Endothelial cell of umbilical vein (primary cell): ENCODE results near the gene GRK6. TPM values are rescaled to one million over a fixed set of nuclear protein-coding genes. Genes with fewer than 3 reads are reported as not detected.
A peak's percentile ranks its signal among the peaks of the same experiment; 100 is the strongest.

Experiments
- BruUV-seq: library from RNA; stranded (reverse); fragments of 400-500 nt; replicated peaks from 2 replicates; lab custom pipeline; 2021; lab: Mats Ljungman, UMichigan
- CTCF ChIA-PET: fragments of 300-600, 350-600 bp; sonication (Branson Sonifier 250); formaldehyde crosslinking; loops from one replicate; lab custom pipeline; 2021; ENCODE audit warnings: antibody characterized with exemption, inconsistent platforms; lab: Charles Lee
- POLR2A ChIA-PET: fragments of 300-600, 350-600 bp; sonication (Branson Sonifier 250); formaldehyde crosslinking; loops from one replicate; lab custom pipeline; 2021; ENCODE audit warnings: antibody characterized with exemption, inconsistent platforms; lab: Charles Lee
- DNase-seq: peaks from one replicate; pipeline ENCODE4 v3.0.0-alpha.2; 2011; ENCODE audit warnings: low read depth, low spot score
- FAIRE-seq: peaks from 2 replicates; lab custom pipeline; 2011; peaks lifted over from hg19 to GRCh38; lab: Jason Lieb, UNC
- H2AFZ ChIP-seq: 2 replicates; pipeline ENCODE4 v1.6.0; 2012; ENCODE audit warnings: low read depth, low read length, control low read depth, inconsistent platforms
- H3K27ac ChIP-seq: 2 replicates; pipeline ENCODE4 v1.5.1; 2011; ENCODE audit warnings: low read depth, mild to moderate bottlenecking, control low read depth, low read length, moderate library complexity; ENCODE audit not compliant: insufficient read depth
- H3K27me3 ChIP-seq, 2 experiments: 2 replicates each; pipeline versions ENCODE4 v1.6.0 to v1.6.1; 2011; ENCODE audit warnings: low read length in 2 of 2, mixed read lengths in 1 of 2; ENCODE audit not compliant: control insufficient read depth in 2 of 2, insufficient read depth in 2 of 2
- H3K36me3 ChIP-seq, 2 experiments: 2 replicates in 1 of 2; 3 replicates in 1 of 2; pipeline ENCODE4 v1.5.1; 2011; ENCODE audit warnings: low read length in 2 of 2, mild to moderate bottlenecking in 1 of 2, moderate library complexity in 1 of 2; ENCODE audit not compliant: control insufficient read depth in 2 of 2, insufficient read depth in 2 of 2; ENCODE audit errors: extremely low read depth in 1 of 2
- H3K4me1 ChIP-seq: 3 replicates; pipeline ENCODE4 v1.5.1; 2011; ENCODE audit warnings: mild to moderate bottlenecking, low read length; ENCODE audit not compliant: control insufficient read depth, insufficient read depth; ENCODE audit errors: extremely low read depth
- H3K4me2 ChIP-seq: 2 replicates; pipeline ENCODE4 v1.6.1; 2011; ENCODE audit warnings: low read length, control low read depth, mixed read lengths; ENCODE audit not compliant: insufficient read depth
- H3K4me3 ChIP-seq, 3 experiments: fragments of 200-600 bp in 1 of 3; sonication (generic), shearing (Covaris generic) in 1 of 3; replicated peaks in 1 of 3; 2 replicates each; pipeline ENCODE4 v1.5.1; 2011 to 2016; ENCODE audit warnings: control low read depth in 3 of 3, low read length in 3 of 3, mild to moderate bottlenecking in 2 of 3, inconsistent platforms in 1 of 3, low read depth in 1 of 3, moderate library complexity in 1 of 3; ENCODE audit not compliant: insufficient read depth in 1 of 3
- H3K79me2 ChIP-seq: 2 replicates; pipeline ENCODE4 v1.6.0; 2012; ENCODE audit warnings: low read length, inconsistent platforms; ENCODE audit not compliant: control insufficient read depth, insufficient read depth
- H3K9ac ChIP-seq: replicated peaks from 2 replicates; pipeline ENCODE3; 2011; ENCODE audit warnings: low read length, control low read depth; ENCODE audit not compliant: insufficient read depth; ENCODE audit errors: extremely low read depth
- H3K9me1 ChIP-seq: replicated peaks from 3 replicates; pipeline ENCODE4 v1.6.0; 2011; ENCODE audit warnings: mild to moderate bottlenecking, low read length; ENCODE audit not compliant: control insufficient read depth, insufficient read depth; ENCODE audit errors: extremely low read depth
- H3K9me3 ChIP-seq: replicated peaks from 2 replicates; pipeline ENCODE4 v1.5.1; 2012; ENCODE audit warnings: low read length, inconsistent platforms; ENCODE audit not compliant: control insufficient read depth, insufficient read depth
- H4K20me1 ChIP-seq: replicated peaks from 2 replicates; pipeline ENCODE3; 2011; ENCODE audit warnings: mild to moderate bottlenecking, low read length; ENCODE audit not compliant: control insufficient read depth, insufficient read depth; ENCODE audit errors: extremely low read depth
- EZH2 ChIP-seq: IDR thresholded peaks from 2 replicates; pipeline ENCODE4 v1.6.1; 2012; ENCODE audit warnings: borderline replicate concordance, low read depth, mild to moderate bottlenecking, moderate library complexity, low read length, inconsistent platforms; ENCODE audit not compliant: severe bottlenecking
- GATA2 ChIP-seq: IDR thresholded peaks from 2 replicates; pipeline ENCODE4 v1.7.0; 2011; ENCODE audit warnings: low read depth, mild to moderate bottlenecking, moderate library complexity, mixed read lengths, low read length; ENCODE audit not compliant: insufficient read length, insufficient read depth
- JUN ChIP-seq: IDR thresholded peaks from 2 replicates; pipeline ENCODE4 v1.6.1; 2011; ENCODE audit warnings: borderline replicate concordance, low read depth; ENCODE audit not compliant: insufficient read length, insufficient read depth
- MYC ChIP-seq: IDR thresholded peaks from one replicate; pipeline ENCODE4 v1.6.1; 2011; ENCODE audit warnings: mild to moderate bottlenecking, low read depth, low read length
- POLR2A ChIP-seq: IDR thresholded peaks from 2 replicates; pipeline ENCODE4 v1.6.1; 2012; ENCODE audit warnings: low read depth, mild to moderate bottlenecking, control low read depth, low read length
- POLR2AphosphoS5 ChIP-seq: IDR thresholded peaks from 2 replicates; pipeline ENCODE4 v1.6.1; 2012; ENCODE audit warnings: low read depth, mild to moderate bottlenecking, control low read depth, low read length, moderate library complexity; ENCODE audit not compliant: insufficient read depth
- dilution Hi-C: fragments of 300-500 bp; cut with MboI; formaldehyde crosslinking; loops from one replicate; pipeline ENCODE4 v1.15.0; 2019; ENCODE audit warnings: low sequenced_read_pairs; ENCODE audit not compliant: extremely low pct_ligation_motif_present
- intact Hi-C: fragments of 100-400 bp; cut with micrococcal nuclease; formaldehyde crosslinking; loops from one replicate; pipeline ENCODE4 v1.10.0; 2022
- polyA plus RNA-seq, 4 experiments: library from polyadenylated mRNA; depleted of rRNA in 3 of 4; stranded (reverse) in 3 of 4; unstranded in 1 of 4; fragments of >200 nt; gene quantifications; 2 replicates each; pipeline versions ENCODE4 v1.2.1 to v1.2.3, GENCODE V29; 2011 to 2012; ENCODE audit warnings: missing spikeins in 1 of 4
- total RNA-seq: library from RNA; stranded (reverse); gene quantifications from 2 replicates; pipeline ENCODE4 v1.2.3, GENCODE V29; 2021
- TF ChIP-seq, protein P1 (sequence below), 2 donors: IDR thresholded peaks; 1 replicate in 1 of 2; 2 replicates in 1 of 2; pipeline ENCODE4 v1.5.1; 2011; ENCODE audit warnings: low read length in 2 of 2, mild to moderate bottlenecking in 2 of 2, moderate library complexity in 2 of 2, control low read depth in 1 of 2, inconsistent platforms in 1 of 2, low read depth in 1 of 2; ENCODE audit not compliant: insufficient read depth in 1 of 2; ENCODE audit errors: extremely low read depth in 1 of 2

Gene GRK6
- total and polyA plus RNA-seq, 2 donors (not counting 3 experiments of a cell fraction or from before 2014, with no cell fraction given), result 28.9 to 36.4 TPM

DNA sequence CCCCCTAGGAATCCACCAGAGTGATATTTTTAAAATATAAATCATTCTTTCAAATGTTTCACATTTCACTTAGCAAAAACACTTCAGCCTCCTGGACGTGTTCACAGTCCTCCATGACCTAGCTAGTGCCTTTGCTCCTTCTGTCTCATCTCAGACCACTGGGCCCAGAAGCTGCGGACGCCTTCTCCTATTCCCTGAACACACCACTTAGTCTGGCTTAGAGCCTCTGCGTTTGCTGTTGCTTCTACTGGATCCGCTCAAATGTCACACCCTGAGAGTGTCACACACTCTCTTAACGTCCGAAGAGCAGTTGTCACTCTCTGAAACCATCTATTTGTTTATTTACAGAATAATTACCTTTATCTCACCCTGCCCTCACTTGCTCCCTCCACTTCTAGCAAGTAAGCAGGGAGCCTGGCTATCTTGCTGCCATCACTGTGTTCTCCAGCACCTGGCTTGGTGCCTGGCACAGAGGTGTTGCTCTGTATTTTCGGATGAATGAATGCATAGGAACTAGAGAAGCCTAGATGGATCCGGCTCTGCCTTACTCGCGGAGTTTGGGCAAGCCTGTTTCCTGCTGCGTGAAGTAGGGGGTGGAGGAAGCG lies 1.2 kb upstream of the GRK6 start:
- H3K27me3 ChIP-seq, result no peaks in the 10 kb centered on the region
- H2AFZ ChIP-seq, result peak overlapping the region; percentile 92
- peaks cover 14% of the 10 kb centered on the region for H3K4me1 ChIP-seq
- H3K4me2 ChIP-seq, result peak overlapping the region; percentile 48
- POLR2A ChIA-PET, result interaction anchor here (0.9 to 1.9 kb wide), 4 partner anchors 15 to 70 kb away, joined by 4 to 7 read pairs (median 4); no protein-coding TSS in a partner anchor
- FAIRE-seq (no peak), DNase-seq (no peak)
- TF ChIP-seq GATA2, result no peak
- no peak for TF ChIP-seq JUN
- no peak for TF ChIP-seq EZH2
- no peak for TF ChIP-seq POLR2AphosphoS5
- TF ChIP-seq POLR2A, result no peak
- no peak for TF ChIP-seq MYC
- TF ChIP-seq, protein P1, sequence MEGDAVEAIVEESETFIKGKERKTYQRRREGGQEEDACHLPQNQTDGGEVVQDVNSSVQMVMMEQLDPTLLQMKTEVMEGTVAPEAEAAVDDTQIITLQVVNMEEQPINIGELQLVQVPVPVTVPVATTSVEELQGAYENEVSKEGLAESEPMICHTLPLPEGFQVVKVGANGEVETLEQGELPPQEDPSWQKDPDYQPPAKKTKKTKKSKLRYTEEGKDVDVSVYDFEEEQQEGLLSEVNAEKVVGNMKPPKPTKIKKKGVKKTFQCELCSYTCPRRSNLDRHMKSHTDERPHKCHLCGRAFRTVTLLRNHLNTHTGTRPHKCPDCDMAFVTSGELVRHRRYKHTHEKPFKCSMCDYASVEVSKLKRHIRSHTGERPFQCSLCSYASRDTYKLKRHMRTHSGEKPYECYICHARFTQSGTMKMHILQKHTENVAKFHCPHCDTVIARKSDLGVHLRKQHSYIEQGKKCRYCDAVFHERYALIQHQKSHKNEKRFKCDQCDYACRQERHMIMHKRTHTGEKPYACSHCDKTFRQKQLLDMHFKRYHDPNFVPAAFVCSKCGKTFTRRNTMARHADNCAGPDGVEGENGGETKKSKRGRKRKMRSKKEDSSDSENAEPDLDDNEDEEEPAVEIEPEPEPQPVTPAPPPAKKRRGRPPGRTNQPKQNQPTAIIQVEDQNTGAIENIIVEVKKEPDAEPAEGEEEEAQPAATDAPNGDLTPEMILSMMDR (IDR thresholded peaks at IDR 0.05; ENCODE audit: extremely low read depth in 1 of 2, insufficient read depth in 1 of 2, low read depth in 1 of 2, low read length in 2 of 2), result no peak
- H4K20me1 ChIP-seq, result no peaks in the 10 kb centered on the region
- peak overlapping the region; percentile 61 for H3K27ac ChIP-seq
- no peaks in the 10 kb centered on the region for H3K9me1 ChIP-seq
- dilution Hi-C loops (no loop called here), intact Hi-C loops (no loop called here)
- CTCF ChIA-PET, result interaction anchor here (1.0 to 5.2 kb wide), 6 partner anchors 17 to 36 kb away, joined by 4 to 43 read pairs (median 8); no protein-coding TSS in a partner anchor
- H3K9me3 ChIP-seq, result no peaks in the 10 kb centered on the region
- H3K79me2 ChIP-seq, result peaks cover 27% of the 10 kb centered on the region
- H3K9ac ChIP-seq, result peak overlapping the region; percentile 59
- H3K36me3 ChIP-seq, result no peaks in the 10 kb centered on the region
- H3K4me3 ChIP-seq, result peak overlapping the region in 2 of 3 experiments; percentile 51 to 52
- no TSS peak for BruUV-seq
